Left hindlimb (tissue), 1 donor: ENCODE results near the gene MEGF10.
"Not testable (repeated sequence)": the region's sequence is repeated elsewhere in the genome, so short reads cannot be mapped to it uniquely, and the experiment has no call there.

ENCODE experiments used
- DNase-seq: peaks from one replicate; pipeline ENCODE4 v3.0.0-alpha.2; 2018

Gene MEGF10

DNA sequence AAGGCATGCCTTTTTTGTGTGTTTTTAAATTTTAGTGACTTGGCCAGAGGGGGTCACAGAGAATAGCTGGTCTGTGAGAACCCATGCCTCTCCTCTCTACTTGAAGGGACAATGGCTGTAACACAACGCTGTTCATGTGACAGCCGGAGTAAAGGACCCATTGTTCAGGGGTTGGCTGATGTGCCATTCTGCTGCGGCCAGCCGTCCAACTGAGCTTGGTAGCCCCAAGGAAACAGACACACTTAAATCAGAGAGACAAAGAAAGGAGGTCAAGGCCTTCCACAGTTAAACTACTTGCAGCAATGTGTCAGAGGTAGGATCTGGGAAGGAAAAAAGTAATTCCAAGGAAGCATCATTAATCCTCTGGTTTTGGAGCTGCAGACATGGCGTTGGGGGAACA lies 8.1 kb downstream of the MEGF10 start:
- no peak for DNase-seq

GRCh38 chr5:127299678-127300077 lies 9.1 kb downstream of the MEGF10 start:
- DNase-seq = no peak

GRCh38 chr5:127302509-127302908 lies 11.9 kb downstream of the MEGF10 start:
- no peak for DNase-seq

DNA sequence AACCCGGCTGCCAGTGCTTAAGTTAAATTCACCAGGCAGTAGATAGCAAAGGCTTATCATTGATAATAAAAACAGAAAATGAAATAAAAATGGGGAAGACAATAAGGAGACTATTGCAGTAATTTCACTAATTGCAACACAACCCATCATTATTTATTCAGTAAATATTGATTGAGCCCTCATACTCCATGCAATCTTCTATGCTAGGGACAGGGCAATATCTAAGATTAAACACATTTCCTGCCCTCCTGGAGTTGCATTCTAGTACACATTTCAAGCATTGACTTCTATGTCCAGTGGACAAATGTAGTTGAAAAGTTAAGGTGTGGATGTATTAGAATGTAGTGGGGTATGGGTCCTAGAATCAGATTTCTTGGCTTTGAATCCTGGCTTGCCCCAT lies 12.8 kb downstream of the MEGF10 start:
- DNase-seq = no peak

DNA sequence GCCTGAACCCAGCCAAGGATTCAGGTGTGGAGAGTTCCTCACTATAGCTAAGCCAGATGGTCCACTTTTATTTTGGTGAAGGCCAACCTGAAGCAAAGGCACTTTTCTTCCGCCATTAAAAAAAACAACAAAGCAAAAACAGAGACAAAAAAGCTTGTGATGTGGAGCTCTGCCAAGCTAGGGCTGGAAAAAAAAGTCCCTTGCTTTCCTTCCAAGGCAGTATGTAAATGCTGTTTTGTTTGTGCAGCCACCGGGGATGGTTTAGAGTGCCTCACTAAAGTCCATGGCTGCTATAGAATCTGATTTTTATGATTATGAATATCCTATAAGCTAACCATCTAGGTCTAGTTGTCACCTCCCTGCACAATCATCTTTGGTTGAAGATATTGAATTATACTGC lies 14.9 kb downstream of the MEGF10 start:
- no peak for DNase-seq

DNA sequence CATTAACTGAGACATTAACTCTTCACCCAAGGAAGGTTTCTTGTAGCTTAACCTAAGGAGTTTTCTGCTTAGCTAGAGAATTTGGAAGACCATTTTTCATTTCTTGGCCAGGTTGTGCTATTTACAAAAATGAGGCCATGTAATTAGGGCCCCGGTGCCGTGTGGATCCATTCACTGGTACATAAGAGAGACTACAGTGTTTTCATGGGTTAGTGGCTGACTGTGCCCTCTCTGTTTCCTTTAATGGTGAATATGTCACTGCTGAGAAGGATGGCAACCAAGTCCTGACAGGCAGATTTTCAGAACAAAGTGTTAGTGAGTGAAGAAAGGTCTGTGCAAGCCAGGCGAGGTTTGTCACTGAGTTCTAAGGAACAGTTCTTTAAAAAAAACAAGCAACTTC lies 15.4 kb downstream of the MEGF10 start:
- no peak for DNase-seq

GRCh38 chr5:127306647-127307046 lies 16.1 kb downstream of the MEGF10 start:
- DNase-seq = no peak

DNA sequence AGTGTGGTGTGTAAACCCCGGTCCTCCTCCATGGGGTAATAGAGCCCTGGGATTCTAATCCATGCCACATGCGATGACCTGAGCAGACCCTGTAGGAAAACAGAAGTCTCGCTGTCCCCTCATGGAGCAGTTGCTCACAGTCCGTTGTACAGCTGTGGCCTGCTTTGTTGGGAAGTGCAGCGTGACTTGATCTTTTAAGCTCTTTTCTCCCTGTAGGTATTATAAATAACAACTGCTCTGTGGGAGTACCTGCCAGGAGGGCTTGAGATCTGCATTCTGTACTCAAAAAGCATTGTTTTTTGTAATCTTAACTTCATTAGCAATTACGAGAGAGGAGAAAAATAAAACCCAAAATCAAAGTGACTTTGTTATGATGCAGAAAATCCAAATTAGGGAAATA lies 17.3 kb downstream of the MEGF10 start:
- no peak for DNase-seq

DNA sequence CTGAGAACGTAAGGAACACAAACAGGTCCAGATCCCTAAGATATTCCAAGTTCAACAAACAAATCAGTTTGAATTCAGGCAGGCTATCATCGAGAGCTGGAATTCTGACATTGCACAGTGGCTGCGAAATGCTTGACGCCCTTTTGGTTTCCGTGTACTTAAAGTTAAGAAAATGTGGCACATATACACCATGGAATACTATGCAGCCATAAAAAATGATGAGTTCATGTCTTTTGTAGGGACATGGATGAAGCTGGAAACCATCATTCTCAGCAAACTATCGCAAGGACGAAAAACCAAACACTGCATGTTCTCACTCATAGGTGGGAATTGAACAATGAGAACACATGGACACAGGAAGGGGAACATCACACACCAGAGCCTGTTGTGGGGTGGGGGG lies 17.7 kb downstream of the MEGF10 start:
- DNase-seq = not testable (repeated sequence)

- DNase-seq = no peak
Measured at GRCh38 chr5:127308945-127309344, 18.3 kb downstream of the MEGF10 start.

GRCh38 chr5:127311349-127311748 lies 20.8 kb downstream of the MEGF10 start:
- no peak for DNase-seq

GRCh38 chr5:127311781-127312525 lies 21.4 kb downstream of the MEGF10 start:
- DNase-seq = peak; percentile 42

GRCh38 chr5:127313379-127313778 lies 22.8 kb downstream of the MEGF10 start:
- DNase-seq = no peak

DNA sequence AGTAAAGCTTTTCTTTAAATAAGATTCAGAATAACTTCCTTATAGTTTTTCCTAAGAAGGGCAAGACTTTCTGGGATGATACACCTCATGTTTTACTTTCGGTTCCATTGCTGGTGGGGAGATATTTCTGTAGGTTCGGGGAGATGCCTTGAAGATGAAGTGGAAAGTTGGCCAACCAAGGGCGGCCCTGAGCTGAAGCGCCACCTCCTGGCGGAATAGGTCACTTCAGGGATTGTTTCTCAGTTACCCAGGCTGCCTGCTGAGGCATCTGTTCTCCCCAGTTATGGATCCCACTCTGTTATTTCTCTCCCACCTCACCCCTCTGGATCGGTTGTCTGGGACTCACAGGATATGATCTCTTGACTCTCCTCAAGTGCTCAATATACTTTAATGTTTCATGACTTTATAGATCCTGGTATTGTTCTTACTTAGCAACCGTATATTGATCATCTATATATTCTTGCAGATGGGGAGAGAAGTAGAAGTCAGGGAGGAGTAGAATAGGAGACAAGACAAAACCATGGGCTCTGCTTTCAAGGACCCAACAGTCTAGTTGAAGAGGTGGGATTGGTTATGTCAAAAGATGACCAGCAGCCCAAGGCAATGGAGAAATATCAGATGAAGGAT lies 23.4 kb downstream of the MEGF10 start:
- DNase-seq = no peak

- DNase-seq = no peak
Measured at GRCh38 chr5:127316011-127316410, 25.4 kb downstream of the MEGF10 start.

- DNase-seq = not testable (repeated sequence)
Measured at GRCh38 chr5:127317385-127317784, 26.8 kb downstream of the MEGF10 start.

GRCh38 chr5:127320032-127320965 lies 29.7 kb downstream of the MEGF10 start:
- DNase-seq = no peak

GRCh38 chr5:127321465-127321864 lies 30.9 kb downstream of the MEGF10 start:
- DNase-seq = no peak

DNA sequence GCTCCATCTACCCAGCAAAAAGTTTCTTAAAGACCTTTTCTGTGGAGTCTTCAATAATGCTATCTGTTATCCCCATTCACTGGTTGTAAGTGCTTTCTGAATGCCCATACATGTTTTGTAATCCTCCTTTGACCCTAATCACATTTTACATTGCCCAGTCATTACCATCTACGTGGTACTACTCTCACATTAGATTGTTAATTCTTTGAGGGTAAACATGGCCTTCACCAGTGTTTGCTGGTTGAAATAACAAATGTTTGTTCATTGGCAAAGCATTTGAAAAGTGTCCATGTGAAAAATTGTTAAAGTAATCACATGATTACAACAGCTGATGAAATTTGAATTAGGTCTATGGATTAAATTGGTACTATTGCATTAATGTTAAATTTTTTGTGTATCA lies 31.8 kb downstream of the MEGF10 start:
- no peak for DNase-seq

DNA sequence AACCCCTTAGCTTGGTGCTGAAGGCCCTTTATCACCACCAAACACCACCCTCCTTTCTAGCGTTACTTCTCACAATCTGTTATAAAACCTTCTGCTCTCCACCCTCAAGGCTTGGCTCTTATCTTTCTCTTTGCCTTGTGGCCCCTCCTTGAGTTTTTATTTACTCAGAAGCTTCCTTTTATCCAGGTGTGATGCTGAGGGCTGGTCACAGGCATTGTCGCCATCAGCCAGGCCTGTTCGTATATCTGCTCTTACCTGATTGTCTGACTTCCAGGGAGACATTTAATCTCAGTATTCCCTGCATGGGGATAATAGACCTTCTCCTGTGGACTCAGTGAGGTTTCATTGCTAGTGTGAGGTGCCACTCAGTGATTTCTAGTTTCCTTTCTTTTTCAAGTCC lies 34.2 kb downstream of the MEGF10 start:
- DNase-seq = no peak

- no peak for DNase-seq
Measured at GRCh38 chr5:127326431-127326830, 35.8 kb downstream of the MEGF10 start.

DNA sequence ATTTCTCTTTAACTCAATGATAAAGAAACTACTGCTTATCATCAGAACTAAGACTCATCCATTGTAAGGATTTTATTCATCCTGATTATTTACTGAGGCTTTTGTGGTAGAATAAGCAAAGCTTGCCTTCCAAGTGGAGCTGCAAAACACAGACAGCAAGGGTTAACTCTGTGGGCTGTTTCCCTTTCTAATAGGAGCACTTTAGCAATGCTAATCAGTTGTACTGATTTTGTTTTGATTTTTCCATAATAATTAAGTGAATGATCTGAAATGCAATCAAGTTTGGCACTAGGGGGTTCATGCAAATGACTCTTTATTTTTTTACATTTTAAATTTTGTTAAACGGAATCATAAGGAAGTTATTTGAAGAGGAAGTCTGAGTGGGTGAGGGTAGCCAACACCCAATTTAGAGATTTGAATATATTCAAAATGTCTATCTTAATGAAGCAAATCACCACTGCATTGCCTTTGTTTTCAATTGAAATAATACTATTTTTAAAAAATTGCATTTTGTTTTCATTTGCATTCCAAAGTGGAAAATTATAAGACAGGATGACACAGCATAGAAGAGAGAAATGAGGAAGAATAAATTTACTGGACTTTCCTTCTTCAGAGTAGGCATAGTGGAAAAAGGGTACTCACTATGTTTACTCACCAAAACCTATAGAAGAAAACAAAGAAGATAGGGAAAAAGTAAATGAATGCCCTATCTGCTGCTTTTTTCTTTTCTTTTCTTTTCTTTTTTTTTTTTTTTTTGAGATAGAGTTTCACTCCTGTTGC lies 36.6 kb downstream of the MEGF10 start:
- DNase-seq = no peak

DNA sequence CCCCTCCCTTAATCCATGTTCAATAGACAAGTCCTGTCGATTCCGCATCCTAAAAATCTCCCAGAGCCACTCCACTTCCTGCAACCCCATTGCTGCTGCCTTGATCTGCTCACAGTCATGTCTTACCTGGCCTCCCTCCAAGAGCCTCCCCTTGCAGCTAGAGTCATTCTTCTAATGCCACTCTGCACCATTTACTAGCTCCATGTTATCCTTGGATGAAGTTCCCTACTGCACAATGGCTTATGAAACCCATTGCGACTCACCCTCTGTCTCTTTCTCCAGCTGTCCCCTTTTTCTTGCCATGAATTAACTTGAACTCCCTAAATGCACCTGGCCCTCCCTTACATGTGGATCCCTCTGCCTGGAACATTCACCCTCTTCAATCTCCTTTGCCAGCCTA lies 39.5 kb downstream of the MEGF10 start:
- DNase-seq = no peak
